Measurements from ENCODE around the gene RNF224. TPM values are rescaled to one million over a fixed set of nuclear protein-coding genes. Genes with fewer than 3 reads are reported as not detected.

RNF224 gene
- polyA plus RNA-seq, 2 of the 4 experiments (the other 2 are of a cell fraction), result 0.04 TPM; not detected in 1

DNA sequence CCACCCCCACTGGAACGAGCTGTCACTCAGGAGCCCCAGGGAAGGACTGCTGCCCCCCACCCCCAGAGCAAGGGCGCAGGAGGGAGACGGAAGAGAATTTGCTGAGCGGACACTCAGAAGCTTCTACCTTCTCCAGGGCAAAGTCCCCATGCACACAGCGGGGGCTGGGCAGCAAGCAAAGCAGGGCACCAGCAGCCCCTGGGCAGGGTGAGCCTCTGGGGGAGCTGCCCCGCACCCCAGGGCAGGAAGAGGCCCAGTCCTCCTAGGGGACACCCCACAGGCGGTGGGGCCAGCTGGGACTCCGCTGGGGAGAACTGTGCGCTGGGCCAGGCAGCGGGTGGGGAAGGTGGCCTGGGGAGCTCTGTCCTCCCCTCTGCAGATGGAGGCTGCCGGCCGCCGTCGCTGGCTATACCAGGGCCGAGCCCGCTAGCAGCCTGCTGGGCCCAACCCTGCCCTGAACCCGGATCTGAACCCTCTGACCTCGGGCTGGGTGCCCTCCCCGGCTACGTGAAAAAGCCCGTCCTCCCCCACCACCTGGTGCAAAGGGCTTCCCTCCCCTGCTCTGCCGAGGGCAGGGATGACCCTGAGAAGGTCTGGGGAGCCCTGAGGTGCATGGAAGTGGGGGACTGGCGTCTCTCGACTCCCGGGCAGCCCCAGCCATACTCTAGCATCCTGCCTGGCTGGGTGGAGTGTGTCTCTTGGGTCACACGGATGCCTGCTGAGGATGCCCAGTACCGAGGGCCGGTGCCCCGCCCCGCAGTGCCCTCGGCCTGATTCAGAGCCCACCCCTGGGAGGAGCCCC is 2.8 kb downstream of the RNF224 start:
- FAIRE-seq (no peak), DNase-seq (ENCODE audit: low read depth in 1 of 2, low spot score in 1 of 2) (no peak), ATAC-seq (peak in 1 of 2 experiments; percentile 23; a peak in 3 of 6 replicates)
- POLR2A ChIA-PET, result interaction anchor here (0.7 to 1.7 kb wide), 3 partner anchors 10 to 63 kb away, joined by 3 to 10 read pairs (median 4); no protein-coding TSS in a partner anchor
- Histone ChIP-seq H3K27ac (peak overlapping the region in 1 of 2 experiments; percentile 49; a peak in 2 of 6 replicates), H3K4me2 (peak overlapping the region; percentile 32; the same call in 1 of the 3 replicates), H3K4me3 (no peak overlapping the region), H3K4me1 (peaks cover 48% of the 10 kb centered on the region), H3K9me3 (no peaks in the 10 kb centered on the region)
- TF ChIP-seq MAFK (IDR thresholded peaks at IDR 0.05; ENCODE audit: partially characterized antibody), result peak; percentile 81
- no peak for TF ChIP-seq TFCP2L1 (CRISPR knock-in tag; IDR thresholded peaks at IDR 0.05)
- TF ChIP-seq RNF2 (IDR thresholded peaks at IDR 0.05; ENCODE audit: borderline replicate concordance, low read depth), result no peak
- 64% methylated on average over 14 of the region's 31 CpGs for WGBS (ENCODE audit: missing lambda C conversion rate)
- CTCF ChIA-PET, result interaction anchor here (0.7 to 10.1 kb wide), 14 partner anchors 11 to 442 kb away, joined by 3 to 81 read pairs (median 3); partner anchors contain the start of genes ANAPC2, NELFB, NPDC1 and SSNA1

DNA sequence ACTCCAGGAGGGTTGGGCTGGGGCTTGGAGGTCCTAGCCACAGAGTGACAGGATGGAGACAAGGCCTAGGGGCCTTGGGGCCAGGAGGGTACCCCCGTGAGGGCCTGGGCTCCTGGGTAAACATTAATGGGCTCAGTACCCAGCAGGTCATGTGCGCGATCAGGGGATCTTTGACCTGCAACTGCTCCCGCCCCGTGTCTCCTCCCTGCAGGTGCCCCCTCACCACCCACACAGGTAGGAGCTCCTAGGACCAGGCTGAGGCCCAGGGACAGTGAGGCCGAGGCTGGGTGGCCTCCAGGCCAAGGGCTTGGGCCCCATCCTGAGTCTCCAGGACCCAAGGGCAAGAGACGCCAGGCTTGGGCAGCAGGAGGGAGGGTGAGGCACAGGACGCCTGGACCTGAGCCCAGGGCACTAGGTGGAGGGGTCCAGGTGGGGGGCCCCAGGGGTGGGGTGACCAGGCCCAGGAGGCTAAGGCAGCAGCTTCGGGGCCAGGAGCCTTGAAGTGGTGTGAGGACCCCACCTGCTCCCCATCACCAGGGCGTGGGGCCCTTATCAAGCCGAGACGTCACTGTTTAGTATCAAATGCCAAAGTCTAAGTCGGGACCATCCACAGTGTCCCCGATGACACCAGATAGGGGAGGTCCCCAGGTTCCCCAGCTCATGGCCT is 3.5 kb downstream of the RNF224 start, which contains the start of gene SLC34A3:
Gene SLC34A3, plus strand, starts transcription at position 197 of the 667 bp plus-strand sequence. CDS start 802 bp downstream, outside the sequence.
- DNase-seq (ENCODE audit: low read depth in 1 of 2, low spot score in 1 of 2) (no peak), FAIRE-seq (no peak), ATAC-seq (no peak)
- ChIA-PET CTCF (interaction anchor here (1.1 to 10.1 kb wide), 6 partner anchors 9 to 113 kb away, joined by 3 to 81 read pairs (median 4); partner anchors contain the start of genes ANAPC2, SSNA1 and TUBB4B), POLR2A (interaction anchor here (0.8 to 1.7 kb wide), 3 partner anchors 10 to 12 kb away, joined by 3 to 10 read pairs (median 4); partner anchors contain the start of gene TUBB4B)
- Histone ChIP-seq H3K4me2 (peak within 1 kb of the TSS; percentile 32; the same call in 1 of the 3 replicates), H3K4me3 (no peak within 1 kb of the TSS), H3K9me3 (no peaks in the 10 kb centered on the region), H3K4me1 (peaks cover 41% of the 10 kb centered on the region), H3K27ac (peak within 1 kb of the TSS in 1 of 2 experiments; percentile 49; a peak in 2 of 6 replicates)
- no peak for TF ChIP-seq HDAC2 (IDR thresholded peaks at IDR 0.05)
- TF ChIP-seq, protein P1, sequence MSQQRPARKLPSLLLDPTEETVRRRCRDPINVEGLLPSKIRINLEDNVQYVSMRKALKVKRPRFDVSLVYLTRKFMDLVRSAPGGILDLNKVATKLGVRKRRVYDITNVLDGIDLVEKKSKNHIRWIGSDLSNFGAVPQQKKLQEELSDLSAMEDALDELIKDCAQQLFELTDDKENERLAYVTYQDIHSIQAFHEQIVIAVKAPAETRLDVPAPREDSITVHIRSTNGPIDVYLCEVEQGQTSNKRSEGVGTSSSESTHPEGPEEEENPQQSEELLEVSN (IDR thresholded peaks at IDR 0.05; ENCODE audit: borderline replicate concordance, low read depth), result no peak
- TF ChIP-seq POLR2AphosphoS2 (conservative IDR thresholded peaks at IDR 0.05; ENCODE audit: low read length), result no peak
- TF ChIP-seq ZFP36 (IDR thresholded peaks at IDR 0.05; ENCODE audit: borderline replicate concordance, partially characterized antibody), result peak; percentile 7
- TF ChIP-seq RARB (CRISPR knock-in tag; IDR thresholded peaks at IDR 0.05), result no peak
- TF ChIP-seq CBX2 (IDR thresholded peaks at IDR 0.05; ENCODE audit: borderline replicate concordance, low read depth), result no peak
- no peak for TF ChIP-seq SREBF2 (IDR thresholded peaks at IDR 0.05)
- 65% methylated on average over 7 of the region's 14 CpGs for WGBS (ENCODE audit: missing lambda C conversion rate)

DNA sequence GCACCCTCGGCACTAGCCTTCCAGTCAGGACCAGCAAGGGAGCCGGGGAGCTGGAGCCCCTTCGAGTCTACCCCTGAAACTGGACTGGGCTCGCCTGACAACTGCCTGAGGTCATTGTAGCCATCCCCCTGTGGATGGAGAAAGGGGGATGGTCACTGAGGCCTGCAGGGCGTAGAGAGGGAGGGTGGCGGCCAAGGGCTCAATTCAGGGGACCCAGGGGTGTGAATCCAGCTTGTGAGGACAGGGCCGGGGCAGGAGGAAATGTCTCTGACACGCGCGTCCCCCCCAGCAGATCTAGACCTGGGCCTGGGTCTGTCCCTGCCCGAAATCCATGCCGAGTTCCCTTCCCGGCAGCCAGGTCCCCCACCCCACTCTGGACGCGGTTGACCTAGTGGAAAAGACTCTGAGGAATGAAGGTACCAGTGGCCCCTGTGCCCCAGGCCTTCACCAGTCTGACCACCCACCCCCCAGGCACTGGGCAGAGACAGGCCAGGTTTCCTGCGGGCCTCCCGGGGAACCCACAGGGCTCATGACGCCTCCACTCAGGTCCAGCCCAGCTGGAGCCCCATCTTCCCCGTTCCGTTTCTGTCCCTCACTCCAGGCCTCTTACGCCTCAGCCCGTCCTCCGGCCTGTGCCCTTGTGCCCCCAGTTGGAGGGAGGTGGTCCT is 4.2 kb downstream of the RNF224 start:
- ChIA-PET CTCF (interaction anchor here (1.2 to 10.1 kb wide), 2 partner anchors 9 to 41 kb away, joined by 7 to 81 read pairs; partner anchors contain the start of genes ANAPC2, SSNA1 and TUBB4B), POLR2A (interaction anchor here (0.8 kb wide), 1 partner anchor 9 kb away, joined by 3 read pairs; the partner anchor contains the start of gene TUBB4B)
- ATAC-seq, result no peak
- H3K9me3 ChIP-seq, result no peaks in the 10 kb centered on the region
- 91% methylated on average over 21 of the region's 23 CpGs for WGBS (ENCODE audit: missing lambda C conversion rate)
- no peak for DNase-seq (ENCODE audit: low read depth in 1 of 2, low spot score in 1 of 2)
- no peak for FAIRE-seq
- H3K4me3 ChIP-seq, result no peak overlapping the region
- H3K27ac ChIP-seq, result no peak overlapping the region
- peaks cover 39% of the 10 kb centered on the region for H3K4me1 ChIP-seq
- no peak overlapping the region for H3K4me2 ChIP-seq
- no peak for TF ChIP-seq CHD2 (IDR thresholded peaks at IDR 0.05; ENCODE audit: low read length, partially characterized antibody)
- TF ChIP-seq, protein P2, sequence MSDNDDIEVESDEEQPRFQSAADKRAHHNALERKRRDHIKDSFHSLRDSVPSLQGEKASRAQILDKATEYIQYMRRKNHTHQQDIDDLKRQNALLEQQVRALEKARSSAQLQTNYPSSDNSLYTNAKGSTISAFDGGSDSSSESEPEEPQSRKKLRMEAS (IDR thresholded peaks at IDR 0.05), result no peak
- TF ChIP-seq, protein P3, sequence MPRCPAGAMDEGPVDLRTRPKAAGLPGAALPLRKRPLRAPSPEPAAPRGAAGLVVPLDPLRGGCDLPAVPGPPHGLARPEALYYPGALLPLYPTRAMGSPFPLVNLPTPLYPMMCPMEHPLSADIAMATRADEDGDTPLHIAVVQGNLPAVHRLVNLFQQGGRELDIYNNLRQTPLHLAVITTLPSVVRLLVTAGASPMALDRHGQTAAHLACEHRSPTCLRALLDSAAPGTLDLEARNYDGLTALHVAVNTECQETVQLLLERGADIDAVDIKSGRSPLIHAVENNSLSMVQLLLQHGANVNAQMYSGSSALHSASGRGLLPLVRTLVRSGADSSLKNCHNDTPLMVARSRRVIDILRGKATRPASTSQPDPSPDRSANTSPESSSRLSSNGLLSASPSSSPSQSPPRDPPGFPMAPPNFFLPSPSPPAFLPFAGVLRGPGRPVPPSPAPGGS (IDR thresholded peaks at IDR 0.05), result no peak
- TF ChIP-seq, protein P4, sequence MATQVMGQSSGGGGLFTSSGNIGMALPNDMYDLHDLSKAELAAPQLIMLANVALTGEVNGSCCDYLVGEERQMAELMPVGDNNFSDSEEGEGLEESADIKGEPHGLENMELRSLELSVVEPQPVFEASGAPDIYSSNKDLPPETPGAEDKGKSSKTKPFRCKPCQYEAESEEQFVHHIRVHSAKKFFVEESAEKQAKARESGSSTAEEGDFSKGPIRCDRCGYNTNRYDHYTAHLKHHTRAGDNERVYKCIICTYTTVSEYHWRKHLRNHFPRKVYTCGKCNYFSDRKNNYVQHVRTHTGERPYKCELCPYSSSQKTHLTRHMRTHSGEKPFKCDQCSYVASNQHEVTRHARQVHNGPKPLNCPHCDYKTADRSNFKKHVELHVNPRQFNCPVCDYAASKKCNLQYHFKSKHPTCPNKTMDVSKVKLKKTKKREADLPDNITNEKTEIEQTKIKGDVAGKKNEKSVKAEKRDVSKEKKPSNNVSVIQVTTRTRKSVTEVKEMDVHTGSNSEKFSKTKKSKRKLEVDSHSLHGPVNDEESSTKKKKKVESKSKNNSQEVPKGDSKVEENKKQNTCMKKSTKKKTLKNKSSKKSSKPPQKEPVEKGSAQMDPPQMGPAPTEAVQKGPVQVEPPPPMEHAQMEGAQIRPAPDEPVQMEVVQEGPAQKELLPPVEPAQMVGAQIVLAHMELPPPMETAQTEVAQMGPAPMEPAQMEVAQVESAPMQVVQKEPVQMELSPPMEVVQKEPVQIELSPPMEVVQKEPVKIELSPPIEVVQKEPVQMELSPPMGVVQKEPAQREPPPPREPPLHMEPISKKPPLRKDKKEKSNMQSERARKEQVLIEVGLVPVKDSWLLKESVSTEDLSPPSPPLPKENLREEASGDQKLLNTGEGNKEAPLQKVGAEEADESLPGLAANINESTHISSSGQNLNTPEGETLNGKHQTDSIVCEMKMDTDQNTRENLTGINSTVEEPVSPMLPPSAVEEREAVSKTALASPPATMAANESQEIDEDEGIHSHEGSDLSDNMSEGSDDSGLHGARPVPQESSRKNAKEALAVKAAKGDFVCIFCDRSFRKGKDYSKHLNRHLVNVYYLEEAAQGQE (IDR thresholded peaks at IDR 0.05), result no peak
- no peak for TF ChIP-seq HDAC2 (IDR thresholded peaks at IDR 0.05)
- no peak for TF ChIP-seq ESRRA (IDR thresholded peaks at IDR 0.05; ENCODE audit: borderline replicate concordance, low read length)
- TF ChIP-seq KDM1A (IDR thresholded peaks at IDR 0.05; ENCODE audit: low read depth), result no peak
- no peak for TF ChIP-seq JUN (IDR thresholded peaks at IDR 0.05)
- no peak for TF ChIP-seq TP53 (CRISPR knock-in tag; IDR thresholded peaks at IDR 0.05)
- TF ChIP-seq ZNF302 (CRISPR knock-in tag; IDR thresholded peaks at IDR 0.05), result no peak
- TF ChIP-seq MAFK (IDR thresholded peaks at IDR 0.05; ENCODE audit: partially characterized antibody), result no peak
- no peak for TF ChIP-seq GATA3 (IDR thresholded peaks at IDR 0.05; ENCODE audit: borderline replicate concordance)
- no peak for TF ChIP-seq HOXA7 (CRISPR knock-in tag; IDR thresholded peaks at IDR 0.05)
- TF ChIP-seq SMC3 (IDR thresholded peaks at IDR 0.05), result no peak
- no peak for TF ChIP-seq RAD21 (conservative IDR thresholded peaks at IDR 0.05 in 1 of 2, IDR thresholded peaks at IDR 0.05 in 1 of 2)
- no peak for TF ChIP-seq RNF2 (IDR thresholded peaks at IDR 0.05; ENCODE audit: borderline replicate concordance, low read depth)
- TF ChIP-seq POLR2A (IDR thresholded peaks at IDR 0.05; ENCODE audit: low read length), result no peak
